Rectal smooth muscle tissue (tissue), 1 donor: Measurements from ENCODE around the gene RNF14.

ENCODE experiments used
- H3K27ac ChIP-seq: one replicate; pipeline ENCODE4 v1.7.0; 2013; ENCODE audit warnings: low read depth, low read length, inconsistent platforms
- H3K27me3 ChIP-seq: one replicate; pipeline ENCODE4 v1.7.0; 2013; ENCODE audit warnings: low read length; ENCODE audit not compliant: control insufficient read depth, insufficient read depth
- H3K36me3 ChIP-seq: one replicate; pipeline ENCODE4 v1.7.0; 2013; ENCODE audit warnings: low read length; ENCODE audit not compliant: control insufficient read depth, insufficient read depth
- H3K4me1 ChIP-seq: one replicate; pipeline ENCODE4 v1.7.0; 2013; ENCODE audit warnings: low read length; ENCODE audit not compliant: control insufficient read depth, insufficient read depth
- H3K4me3 ChIP-seq: one replicate; pipeline ENCODE4 v1.7.0; 2013; ENCODE audit warnings: low read length
- H3K9ac ChIP-seq: one replicate; pipeline ENCODE4 v1.7.0; 2013; ENCODE audit warnings: low read length

Gene RNF14

GRCh38 chr5:141969783-141970771 is 1.2 kb downstream of the RNF14 start:
- Histone ChIP-seq H3K4me1 (peaks cover 11% of the 10 kb centered on the region), H3K9ac (peak overlapping the region; percentile 95), H3K27me3 (no peaks in the 10 kb centered on the region), H3K36me3 (peaks cover 3% of the 10 kb centered on the region), H3K4me3 (peak overlapping the region; percentile 84), H3K27ac (peak overlapping the region; percentile 96)

- Histone ChIP-seq H3K9ac (no peak overlapping the region), H3K27ac (no peak overlapping the region), H3K36me3 (peaks cover 8% of the 10 kb centered on the region), H3K4me1 (peaks cover 11% of the 10 kb centered on the region), H3K27me3 (no peaks in the 10 kb centered on the region), H3K4me3 (no peak overlapping the region)
Measured at GRCh38 chr5:141973871-141974595, 5.1 kb downstream of the RNF14 start.

- peaks cover 20% of the 10 kb centered on the region for H3K36me3 ChIP-seq
- no peaks in the 10 kb centered on the region for H3K4me1 ChIP-seq
Measured at GRCh38 chr5:141976176-141976575, 7.3 kb downstream of the RNF14 start.

GRCh38 chr5:141978389-141978788 is 9.5 kb downstream of the RNF14 start:
- H3K4me3 ChIP-seq, result no peak overlapping the region
- no peaks in the 10 kb centered on the region for H3K4me1 ChIP-seq
- H3K27ac ChIP-seq, result no peak overlapping the region
- no peak overlapping the region for H3K9ac ChIP-seq
- H3K36me3 ChIP-seq, result peaks cover 24% of the 10 kb centered on the region
- H3K27me3 ChIP-seq, result no peaks in the 10 kb centered on the region

More at GRCh38 chr5:141976176-141976575, 7.3 kb downstream of the RNF14 start:
- H3K9ac ChIP-seq, result no peak overlapping the region
- H3K27ac ChIP-seq, result no peak overlapping the region
- H3K27me3 ChIP-seq, result no peaks in the 10 kb centered on the region
- no peak overlapping the region for H3K4me3 ChIP-seq

GRCh38 chr5:141982626-141983025 is 13.7 kb downstream of the RNF14 start:
- H3K36me3 ChIP-seq, result peaks cover 32% of the 10 kb centered on the region
- no peak overlapping the region for H3K4me3 ChIP-seq
- H3K9ac ChIP-seq, result no peak overlapping the region
- no peak overlapping the region for H3K27ac ChIP-seq
- no peaks in the 10 kb centered on the region for H3K27me3 ChIP-seq
- no peaks in the 10 kb centered on the region for H3K4me1 ChIP-seq

- Histone ChIP-seq H3K36me3 (peaks cover 21% of the 10 kb centered on the region), H3K4me3 (no peak overlapping the region)
Measured at GRCh38 chr5:141986072-141986471, 17.2 kb downstream of the RNF14 start.

GRCh38 chr5:141989720-141990119 is 20.8 kb downstream of the RNF14 start:
- Histone ChIP-seq H3K36me3 (peaks cover 27% of the 10 kb centered on the region), H3K4me3 (no peak overlapping the region), H3K27ac (no peak overlapping the region), H3K27me3 (no peaks in the 10 kb centered on the region), H3K9ac (no peak overlapping the region), H3K4me1 (no peaks in the 10 kb centered on the region)

More at GRCh38 chr5:141986072-141986471, 17.2 kb downstream of the RNF14 start:
- Histone ChIP-seq H3K9ac (no peak overlapping the region), H3K27ac (no peak overlapping the region), H3K4me1 (no peaks in the 10 kb centered on the region), H3K27me3 (no peaks in the 10 kb centered on the region)

GRCh38 chr5:141992349-141992963 is 23.6 kb downstream of the RNF14 start:
- no peak overlapping the region for H3K4me3 ChIP-seq
- H3K9ac ChIP-seq, result no peak overlapping the region

GRCh38 chr5:141994511-141995136 is 25.7 kb downstream of the RNF14 start:
- peaks cover 13% of the 10 kb centered on the region for H3K36me3 ChIP-seq
- H3K4me3 ChIP-seq, result no peak overlapping the region
- H3K4me1 ChIP-seq, result no peaks in the 10 kb centered on the region
- H3K27me3 ChIP-seq, result no peaks in the 10 kb centered on the region
- no peak overlapping the region for H3K9ac ChIP-seq
- H3K27ac ChIP-seq, result no peak overlapping the region

More at GRCh38 chr5:141992349-141992963, 23.6 kb downstream of the RNF14 start:
- H3K27ac ChIP-seq, result no peak overlapping the region
- H3K4me1 ChIP-seq, result no peaks in the 10 kb centered on the region
- H3K27me3 ChIP-seq, result no peaks in the 10 kb centered on the region
- H3K36me3 ChIP-seq, result peaks cover 21% of the 10 kb centered on the region

GRCh38 chr5:141995656-141996055 is 26.8 kb downstream of the RNF14 start:
- Histone ChIP-seq H3K4me3 (no peak overlapping the region), H3K27ac (no peak overlapping the region), H3K27me3 (no peaks in the 10 kb centered on the region), H3K36me3 (peaks cover 13% of the 10 kb centered on the region), H3K4me1 (no peaks in the 10 kb centered on the region), H3K9ac (no peak overlapping the region)

- Histone ChIP-seq H3K9ac (no peak overlapping the region), H3K36me3 (peaks cover 16% of the 10 kb centered on the region), H3K27ac (no peak overlapping the region), H3K4me3 (no peak overlapping the region), H3K4me1 (no peaks in the 10 kb centered on the region), H3K27me3 (no peaks in the 10 kb centered on the region)
Measured at GRCh38 chr5:141997358-141997960, 28.6 kb downstream of the RNF14 start.
